Endothelial cell of umbilical vein (primary cell): Measurements from ENCODE around the gene ZBTB14.

ENCODE experiments used
- CTCF ChIP-seq, 2 donors: IDR thresholded peaks; 1 replicate in 1 of 2; 2 replicates in 1 of 2; pipeline ENCODE4 v1.5.1; 2011; ENCODE audit warnings: low read length in 2 of 2, mild to moderate bottlenecking in 2 of 2, moderate library complexity in 2 of 2, control low read depth in 1 of 2, inconsistent platforms in 1 of 2, low read depth in 1 of 2; ENCODE audit not compliant: insufficient read depth in 1 of 2; ENCODE audit errors: extremely low read depth in 1 of 2
- EZH2 ChIP-seq: IDR thresholded peaks from 2 replicates; pipeline ENCODE4 v1.6.1; 2012; ENCODE audit warnings: borderline replicate concordance, low read depth, mild to moderate bottlenecking, moderate library complexity, low read length, inconsistent platforms; ENCODE audit not compliant: severe bottlenecking
- FOS ChIP-seq: IDR thresholded peaks from 2 replicates; pipeline ENCODE4 v1.6.1; 2011; ENCODE audit warnings: mild to moderate bottlenecking, low read length, moderate library complexity, borderline replicate concordance; ENCODE audit not compliant: insufficient read depth
- GATA2 ChIP-seq: IDR thresholded peaks from 2 replicates; pipeline ENCODE4 v1.7.0; 2011; ENCODE audit warnings: low read depth, mild to moderate bottlenecking, moderate library complexity, mixed read lengths, low read length; ENCODE audit not compliant: insufficient read length, insufficient read depth
- JUN ChIP-seq: IDR thresholded peaks from 2 replicates; pipeline ENCODE4 v1.6.1; 2011; ENCODE audit warnings: borderline replicate concordance, low read depth; ENCODE audit not compliant: insufficient read length, insufficient read depth
- MAX ChIP-seq: IDR thresholded peaks from 2 replicates; pipeline ENCODE4 v1.6.1; 2011; ENCODE audit not compliant: insufficient read depth, insufficient read length
- MYC ChIP-seq: IDR thresholded peaks from one replicate; pipeline ENCODE4 v1.6.1; 2011; ENCODE audit warnings: mild to moderate bottlenecking, low read depth, low read length
- POLR2A ChIP-seq: IDR thresholded peaks from 2 replicates; pipeline ENCODE4 v1.6.1; 2012; ENCODE audit warnings: low read depth, mild to moderate bottlenecking, control low read depth, low read length
- POLR2AphosphoS5 ChIP-seq: IDR thresholded peaks from 2 replicates; pipeline ENCODE4 v1.6.1; 2012; ENCODE audit warnings: low read depth, mild to moderate bottlenecking, control low read depth, low read length, moderate library complexity; ENCODE audit not compliant: insufficient read depth

GRCh38 chr18:5294457-5295230, 882 bp downstream of the ZBTB14 start:
- TF ChIP-seq CTCF (IDR thresholded peaks at IDR 0.05; ENCODE audit: extremely low read depth in 1 of 2, insufficient read depth in 1 of 2, low read depth in 1 of 2, low read length in 2 of 2) (no peak), POLR2AphosphoS5 (peak; percentile 11), POLR2A (no peak), EZH2 (no peak), JUN (no peak), MAX (no peak), MYC (no peak), GATA2 (no peak), FOS (no peak)
